Measurements from ENCODE around the gene LLGL2.
"Not testable (repeated sequence)": the region's sequence is repeated elsewhere in the genome, so short reads cannot be mapped to it uniquely, and the experiment has no call there.

LLGL2 gene

GRCh38 chr17:75592348-75593020 is 67.0 kb downstream of the LLGL2 start:
- DNase-seq: no peak

- DNase-seq: not testable (repeated sequence)
Observed at GRCh38 chr17:75593430-75593829, 67.9 kb downstream of the LLGL2 start.

GRCh38 chr17:75594499-75595283 is 69.2 kb downstream of the LLGL2 start:
- no peak for DNase-seq

- no peak for DNase-seq
Observed at GRCh38 chr17:75595284-75595919, 69.9 kb downstream of the LLGL2 start.

GRCh38 chr17:75595920-75596313 is 70.4 kb downstream of the LLGL2 start:
- DNase-seq: no peak

GRCh38 chr17:75596320-75597087 is 71.0 kb downstream of the LLGL2 start:
- DNase-seq: no peak

GRCh38 chr17:75601057-75601987 is 75.8 kb downstream of the LLGL2 start:
- peak; percentile 71 to 77 for DNase-seq

- no peak for DNase-seq
Observed at GRCh38 chr17:75602644-75603043, 77.1 kb downstream of the LLGL2 start.

GRCh38 chr17:75603123-75603522 is 77.6 kb downstream of the LLGL2 start:
- no peak for DNase-seq

- no peak for DNase-seq
Observed at GRCh38 chr17:75604034-75604695, 78.7 kb downstream of the LLGL2 start.

GRCh38 chr17:75605790-75606189 is 80.3 kb downstream of the LLGL2 start:
- DNase-seq: no peak

- no peak for DNase-seq
Observed at GRCh38 chr17:75607086-75607485, 81.6 kb downstream of the LLGL2 start.

GRCh38 chr17:75610103-75610984 is 84.8 kb downstream of the LLGL2 start:
- DNase-seq: no peak

- DNase-seq: no peak
Observed at GRCh38 chr17:75611851-75612429, 86.4 kb downstream of the LLGL2 start.

- DNase-seq: no peak
Observed at GRCh38 chr17:75612906-75613626, 87.6 kb downstream of the LLGL2 start.

GRCh38 chr17:75614006-75614405 is 88.5 kb downstream of the LLGL2 start:
- DNase-seq: no peak

- no peak for DNase-seq
Observed at GRCh38 chr17:75614556-75615270, 89.2 kb downstream of the LLGL2 start.

GRCh38 chr17:75615301-75615700 is 89.8 kb downstream of the LLGL2 start:
- no peak for DNase-seq
